NCI-H526 treated with DMSO at 0.1 percent for 48 hours (cell line): Measurements from ENCODE around the gene EMID1.

Experiments
- DNase-seq: peaks from one replicate; lab custom pipeline; 2025; lab: John Stamatoyannopoulos, UW

The EMID1 gene

DNA sequence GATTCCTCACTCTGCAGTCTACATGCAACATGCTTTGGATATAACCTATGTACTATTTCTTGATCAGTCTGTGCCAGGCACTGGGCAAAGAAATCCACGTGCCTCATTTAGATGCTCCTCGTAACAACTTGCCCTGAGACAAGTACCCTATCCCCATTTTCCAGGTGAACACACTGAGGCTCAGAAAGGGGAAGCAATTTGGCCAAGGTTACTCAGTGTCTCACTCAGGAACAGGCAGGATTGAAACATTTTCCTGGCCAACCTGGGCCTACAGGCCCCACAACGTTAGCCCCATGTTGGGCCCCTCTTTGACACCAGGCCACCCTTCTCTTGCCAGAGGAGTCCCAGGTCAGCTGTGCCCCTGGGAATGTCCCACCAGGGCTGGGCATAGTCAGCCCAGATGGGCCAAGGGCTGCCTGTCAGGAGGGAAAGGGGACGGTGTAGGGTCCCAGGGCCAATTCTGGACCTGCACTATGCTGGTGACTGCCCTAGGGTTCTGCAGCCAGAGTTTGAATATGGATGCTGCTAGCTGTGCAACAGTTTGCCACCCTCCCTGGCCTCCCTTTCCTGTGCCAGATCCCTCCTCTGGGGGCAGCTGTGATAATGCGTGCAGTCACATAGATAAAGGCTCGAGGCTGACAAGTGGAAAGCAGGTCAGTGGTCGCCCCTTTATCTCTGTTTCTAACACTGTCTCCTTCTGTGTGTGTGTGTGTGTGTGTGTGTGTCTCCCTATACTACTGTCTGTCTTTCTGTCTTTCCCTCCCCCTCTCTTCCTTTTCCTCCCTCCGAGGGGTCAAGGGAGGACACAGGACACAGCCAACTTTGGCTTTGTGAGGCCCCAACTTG, 10.4 kb upstream of the EMID1 start:
- no peak for DNase-seq

DNA sequence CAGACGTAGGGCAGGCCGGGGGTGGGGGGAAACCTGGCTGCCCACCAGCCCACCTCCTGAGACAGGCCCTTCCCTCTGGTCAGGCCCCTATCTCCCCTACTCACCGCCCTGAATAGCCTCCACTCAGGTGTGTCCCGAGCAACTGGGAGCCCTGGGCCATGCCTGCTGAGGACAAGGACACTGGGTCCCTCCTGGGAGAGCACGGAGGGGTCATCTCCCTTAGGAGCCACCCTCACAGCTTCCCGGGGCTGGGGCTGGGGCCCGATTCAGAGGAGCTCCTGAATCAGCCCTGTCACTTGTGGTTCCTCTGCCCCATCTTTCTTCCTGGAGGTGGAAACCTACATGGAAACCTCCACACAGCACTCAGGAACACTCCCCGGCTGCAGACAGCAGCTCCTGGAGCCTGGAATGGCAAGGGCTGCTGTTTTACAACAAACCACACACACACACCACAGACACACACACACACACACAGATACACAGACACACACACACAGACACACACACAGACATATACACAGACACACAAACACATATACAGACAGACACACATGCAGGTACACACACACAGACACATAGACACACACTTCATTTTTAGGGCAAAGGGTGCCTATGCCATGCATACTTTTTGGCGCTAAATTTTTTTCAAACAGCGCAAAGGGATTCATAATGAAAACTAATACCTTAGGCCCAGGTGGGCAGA, 9.6 kb upstream of the EMID1 start:
- DNase-seq: no peak

DNA sequence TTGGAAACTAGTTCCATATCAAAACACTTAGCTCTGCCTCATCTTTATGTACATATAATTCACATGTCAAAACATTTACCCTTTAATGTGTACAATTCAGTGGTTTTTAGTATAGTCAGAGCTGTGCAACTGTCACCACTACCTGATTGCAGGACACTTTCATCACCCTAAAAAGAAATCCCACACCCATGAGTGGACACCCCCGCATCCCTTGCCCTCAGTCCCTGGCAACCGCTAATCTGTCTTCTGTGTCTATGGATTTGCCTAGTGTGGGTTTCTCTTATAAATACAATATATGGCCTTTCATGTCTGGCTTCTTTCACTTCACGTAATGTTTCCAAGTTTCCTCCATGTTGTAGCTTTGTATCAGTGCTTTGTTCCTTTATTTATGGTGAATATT, 8.6 kb upstream of the EMID1 start:
- no peak for DNase-seq

DNA sequence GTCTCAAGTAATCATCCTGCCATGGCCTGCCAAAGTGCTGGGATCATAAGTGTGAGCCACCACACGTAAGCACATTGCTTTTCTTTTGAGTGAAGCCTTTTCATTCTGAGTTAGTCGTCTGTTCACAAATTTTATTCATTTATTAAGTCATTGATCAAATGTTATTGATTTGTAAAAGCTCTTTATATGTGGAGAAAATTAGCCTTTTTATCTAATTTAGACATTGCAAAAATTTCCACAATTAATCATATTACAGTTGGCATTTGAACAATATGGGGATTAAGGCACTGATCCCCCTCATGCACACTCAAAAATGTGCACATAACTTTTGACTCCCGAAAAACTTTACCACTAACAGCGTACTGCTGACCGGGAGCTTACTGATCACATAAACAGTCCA, 7.5 kb upstream of the EMID1 start:
- DNase-seq: no peak

DNA sequence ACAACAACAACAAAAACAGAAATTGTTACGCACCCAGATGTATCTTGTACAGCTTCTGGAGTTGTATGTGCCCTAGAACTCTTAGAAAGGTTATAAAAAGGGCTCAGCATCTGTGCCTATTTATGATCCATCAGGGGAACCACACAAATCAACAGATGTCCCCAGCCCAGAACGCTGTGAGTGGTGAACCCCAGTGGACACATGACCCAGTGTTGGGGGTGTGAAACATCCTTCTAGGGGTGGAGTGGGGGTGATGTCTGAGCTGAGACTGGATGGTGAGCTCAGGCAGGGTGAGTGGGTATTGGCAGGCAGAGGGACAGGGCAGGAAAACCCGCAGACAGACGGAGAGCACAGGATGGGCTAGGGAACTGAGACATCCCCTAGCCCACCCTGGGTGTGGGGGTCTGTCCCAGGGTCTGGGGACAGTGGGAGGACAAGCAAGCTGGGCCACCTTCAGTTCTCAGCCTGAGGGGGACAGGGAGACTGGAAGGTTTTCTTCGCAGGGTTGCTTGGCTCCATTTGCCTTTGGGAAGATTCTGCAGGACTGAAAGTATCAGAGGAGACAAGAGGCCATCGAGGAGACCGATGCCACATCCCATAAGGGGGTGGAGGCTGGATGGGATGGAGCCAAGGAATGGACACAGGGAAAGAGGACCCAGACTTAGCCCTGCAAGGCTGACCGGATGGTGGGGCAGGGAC, 5.8 kb upstream of the EMID1 start:
- DNase-seq: no peak

DNA sequence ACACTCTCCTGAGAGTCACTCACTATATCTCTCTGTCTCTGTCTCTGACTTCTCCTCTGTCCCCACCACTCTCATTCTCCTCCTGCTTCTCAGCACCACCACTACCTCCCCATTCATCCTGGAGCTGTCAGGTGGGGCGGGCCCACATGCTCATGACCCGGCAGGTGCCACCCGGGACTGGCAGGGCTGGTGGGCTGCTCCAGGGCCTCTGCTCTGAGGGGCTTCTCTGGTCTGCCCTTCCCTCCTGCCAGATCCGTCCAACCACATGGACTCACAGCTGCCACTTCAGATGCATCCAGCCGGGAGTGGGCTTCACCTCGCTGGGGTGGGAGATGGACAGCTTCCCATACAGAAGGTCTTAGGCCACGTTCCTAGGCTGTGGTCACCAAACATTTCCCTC, 4.8 kb upstream of the EMID1 start:
- DNase-seq: no peak

DNA sequence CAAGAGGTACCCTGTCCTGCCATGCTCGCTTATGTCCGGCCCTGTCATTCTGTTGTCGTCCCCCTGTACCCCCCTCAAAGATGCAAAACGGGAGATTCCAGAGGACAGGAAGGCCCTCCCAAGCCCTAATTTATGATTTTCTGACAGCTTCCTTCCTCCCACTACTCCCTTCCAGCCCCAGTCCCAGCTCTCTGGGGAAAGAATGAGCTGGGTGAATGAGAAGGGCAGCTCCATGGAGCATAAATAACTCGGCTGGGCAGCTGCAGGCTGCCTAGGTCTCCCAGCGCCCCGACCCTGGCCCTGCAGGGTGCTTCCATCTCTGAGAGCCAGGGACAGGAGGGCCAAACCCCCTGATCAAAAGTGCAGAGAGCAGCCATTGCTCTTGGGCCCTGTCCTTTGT, 3.9 kb upstream of the EMID1 start:
- DNase-seq: no peak

DNA sequence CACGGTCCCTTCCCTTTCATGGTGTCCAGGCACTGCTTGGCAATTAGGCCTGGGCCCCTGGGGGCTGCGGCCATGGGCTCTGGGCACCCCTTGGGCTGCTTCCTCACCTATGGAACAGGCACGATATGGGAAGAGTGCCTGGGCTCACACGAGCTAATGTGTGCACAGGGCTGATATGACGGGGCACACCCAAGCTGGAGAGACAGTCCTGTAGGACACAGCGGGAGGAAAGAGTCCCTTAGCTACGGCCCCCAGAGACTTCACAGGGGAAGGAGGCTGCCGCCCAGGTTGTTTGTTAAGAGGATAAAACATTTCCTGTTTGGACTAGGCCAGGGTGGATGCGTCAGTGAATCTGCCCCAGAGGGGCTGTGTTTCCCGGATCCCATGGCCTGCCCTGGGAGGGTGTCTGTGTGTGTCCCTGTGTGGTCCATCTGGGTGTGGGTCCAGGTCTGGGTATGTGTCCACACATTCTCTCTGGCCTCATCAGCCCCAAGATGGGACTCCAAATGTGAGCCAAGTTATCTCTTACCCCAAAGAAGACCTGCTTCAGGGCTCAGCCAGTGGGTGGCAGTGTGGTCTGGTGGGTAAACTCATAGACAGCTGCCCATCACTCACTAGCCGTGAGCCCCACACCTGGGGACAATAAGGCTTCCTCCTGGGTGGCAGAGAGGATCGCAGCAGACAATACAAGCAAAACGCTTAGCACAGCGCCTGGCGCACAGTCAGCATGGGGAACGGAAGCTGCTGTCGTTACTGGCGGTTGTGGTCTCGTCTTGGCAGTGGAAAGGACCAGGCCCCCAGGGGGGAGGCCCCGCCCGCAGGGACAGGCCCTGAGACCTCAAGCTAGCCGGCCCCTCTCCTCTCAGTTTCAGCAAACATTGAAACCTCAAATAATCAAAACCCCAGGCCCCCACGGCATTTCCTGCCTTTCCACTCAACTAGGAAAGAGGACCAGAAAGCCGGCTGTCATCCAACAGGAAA, 3.2 kb upstream of the EMID1 start:
- DNase-seq: no peak

DNA sequence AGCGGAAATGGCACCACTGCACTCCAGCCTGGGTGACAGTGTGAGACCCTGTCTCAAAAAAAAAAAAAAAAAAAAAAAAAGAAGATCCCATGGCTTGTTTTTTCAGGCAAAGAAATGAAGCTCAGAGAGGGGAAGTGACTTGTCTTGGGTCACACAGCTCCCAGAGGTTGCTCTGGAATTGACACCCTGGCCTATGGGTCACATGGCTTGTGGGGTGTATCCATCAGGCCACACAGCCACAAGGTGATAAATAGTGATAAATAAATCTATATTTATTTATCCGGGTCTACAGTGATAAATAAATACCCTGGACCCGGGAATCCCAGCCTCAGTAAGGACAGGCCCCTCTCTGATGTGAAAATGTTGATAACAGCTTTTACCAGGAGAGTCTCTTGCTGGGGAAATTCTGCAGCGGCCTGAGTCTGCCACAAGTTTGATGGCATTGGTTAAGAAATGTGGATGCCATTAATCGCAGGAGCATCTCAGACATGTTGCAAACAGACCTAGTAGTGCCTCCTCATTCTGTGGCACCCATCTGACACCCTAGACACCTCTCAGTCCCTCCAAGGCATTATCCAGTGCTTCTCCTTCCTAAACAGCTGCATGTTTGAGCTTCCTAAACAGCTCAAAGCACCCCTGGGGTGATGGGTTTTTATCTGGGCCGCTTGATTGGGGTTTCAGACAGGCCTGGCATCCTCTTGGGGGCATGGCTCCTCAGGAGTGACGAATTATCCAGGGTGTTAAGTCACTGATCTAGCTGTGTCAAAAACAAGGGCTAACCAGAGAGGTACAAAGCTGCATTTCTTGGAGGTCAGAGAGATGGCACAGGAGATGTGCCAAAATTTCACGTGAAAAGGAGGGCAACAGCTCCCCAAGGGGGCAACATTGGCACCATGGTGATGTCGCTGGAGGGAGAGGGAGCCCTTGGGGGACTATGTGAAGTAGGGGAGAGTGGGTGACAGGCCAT, 1.9 kb upstream of the EMID1 start:
- no peak for DNase-seq

DNA sequence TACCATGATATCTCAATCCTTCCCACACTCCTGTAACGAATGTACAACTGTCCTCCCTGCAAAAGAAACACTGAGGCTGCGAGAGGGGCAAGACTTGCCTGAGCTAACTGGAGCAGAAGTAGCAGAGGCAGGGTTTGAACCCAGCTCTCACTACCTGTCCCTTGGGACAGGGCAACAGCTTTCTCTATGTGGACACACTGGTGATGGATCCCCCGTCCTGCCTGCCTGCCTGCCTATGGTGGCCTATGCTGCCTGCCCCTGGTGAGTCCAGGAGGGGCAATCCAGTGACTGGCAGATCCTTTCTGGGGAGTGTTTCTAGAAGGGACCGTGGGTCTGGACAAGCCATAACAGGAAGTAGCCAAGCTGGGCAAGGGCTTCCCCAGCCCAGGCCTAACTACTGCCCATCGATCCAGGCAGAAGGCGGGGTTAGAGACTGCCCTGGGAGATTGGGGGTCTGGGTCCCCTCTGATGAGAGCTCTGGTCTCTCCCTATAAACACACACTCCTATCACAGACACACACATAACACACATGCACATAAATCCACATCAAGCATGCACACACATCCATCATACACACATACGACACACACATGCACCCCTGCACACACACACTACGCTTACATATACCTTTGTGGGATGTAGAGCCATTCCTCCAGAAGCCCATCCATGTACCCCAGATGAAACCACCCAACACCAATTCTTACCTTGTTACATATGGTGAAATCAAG, 1.1 kb upstream of the EMID1 start:
- DNase-seq: no peak

DNA sequence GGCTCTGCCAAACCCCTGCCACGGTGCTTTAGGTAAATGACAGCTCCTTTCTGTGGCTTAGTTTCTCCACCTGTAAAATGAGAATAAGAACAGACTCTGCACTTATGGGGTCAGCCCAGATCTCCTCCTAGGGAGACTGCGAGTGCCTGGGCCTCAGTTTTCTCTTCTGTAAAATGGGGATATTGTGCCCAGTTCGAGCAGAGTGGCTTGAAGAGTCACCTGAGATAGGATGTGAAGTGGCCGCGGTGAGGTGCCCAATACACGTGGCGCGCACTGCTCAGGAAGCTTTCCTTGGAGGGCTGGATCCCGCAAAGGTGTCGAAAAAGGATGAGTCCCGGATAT, 473 bp upstream of the EMID1 start:
- no peak for DNase-seq

DNA sequence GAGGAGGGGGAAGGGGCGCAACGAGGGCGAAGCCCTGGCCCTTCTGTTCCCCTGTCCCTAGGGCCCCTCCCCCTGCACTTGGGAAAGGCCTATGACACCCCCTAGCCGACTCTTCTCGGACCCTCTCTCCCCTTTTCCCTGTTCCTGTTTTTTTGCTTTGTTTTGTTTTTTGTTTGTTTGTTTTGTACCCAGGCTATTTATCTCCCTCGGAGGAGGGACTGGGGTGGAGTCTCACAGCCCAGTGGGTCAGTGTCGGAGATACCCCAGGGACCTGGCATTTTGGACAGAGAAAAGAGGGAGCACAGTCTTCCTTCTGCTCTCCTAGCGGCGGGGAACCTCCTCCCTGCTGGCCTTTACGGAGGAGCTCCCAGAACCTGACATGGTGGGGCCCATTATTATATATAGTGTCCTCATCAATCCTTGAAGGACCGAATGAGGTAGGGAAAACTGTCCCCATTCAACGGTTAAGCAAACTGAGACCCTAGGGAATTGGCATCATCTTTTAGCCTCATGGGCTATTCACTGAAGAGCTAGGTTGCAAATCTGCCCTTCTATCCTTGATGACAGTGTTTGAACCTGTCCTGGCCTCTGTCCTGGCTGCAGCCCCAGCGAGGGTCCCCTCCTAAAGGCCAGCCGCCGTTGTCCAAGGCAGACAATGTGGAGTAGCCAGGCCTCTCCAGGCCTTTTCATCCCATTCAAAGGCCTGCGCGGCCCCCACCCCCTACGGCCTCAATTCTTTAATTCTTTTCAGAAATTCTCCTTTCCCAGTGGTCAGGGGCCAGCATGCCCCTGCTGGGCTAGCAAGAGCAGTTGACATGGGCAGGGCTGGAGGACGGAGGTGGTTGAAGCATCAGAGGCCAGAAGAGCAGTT, 911 bp downstream of the EMID1 start:
- no peak for DNase-seq

DNA sequence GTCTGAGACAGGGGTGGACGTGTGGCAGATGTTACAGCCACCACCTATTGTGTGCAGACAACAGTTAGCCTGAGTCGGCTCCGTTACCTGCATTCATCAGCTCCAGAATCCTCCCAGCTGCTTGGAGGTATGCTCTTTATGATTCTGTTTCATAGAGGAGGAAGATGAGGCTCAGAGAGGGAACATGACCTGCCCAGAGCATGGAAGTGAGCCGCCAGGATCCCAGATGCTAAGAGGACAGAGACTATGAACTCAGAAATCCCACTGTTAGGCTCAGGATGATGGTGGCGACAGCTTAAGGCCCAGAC, 1.5 kb downstream of the EMID1 start:
- no peak for DNase-seq

DNA sequence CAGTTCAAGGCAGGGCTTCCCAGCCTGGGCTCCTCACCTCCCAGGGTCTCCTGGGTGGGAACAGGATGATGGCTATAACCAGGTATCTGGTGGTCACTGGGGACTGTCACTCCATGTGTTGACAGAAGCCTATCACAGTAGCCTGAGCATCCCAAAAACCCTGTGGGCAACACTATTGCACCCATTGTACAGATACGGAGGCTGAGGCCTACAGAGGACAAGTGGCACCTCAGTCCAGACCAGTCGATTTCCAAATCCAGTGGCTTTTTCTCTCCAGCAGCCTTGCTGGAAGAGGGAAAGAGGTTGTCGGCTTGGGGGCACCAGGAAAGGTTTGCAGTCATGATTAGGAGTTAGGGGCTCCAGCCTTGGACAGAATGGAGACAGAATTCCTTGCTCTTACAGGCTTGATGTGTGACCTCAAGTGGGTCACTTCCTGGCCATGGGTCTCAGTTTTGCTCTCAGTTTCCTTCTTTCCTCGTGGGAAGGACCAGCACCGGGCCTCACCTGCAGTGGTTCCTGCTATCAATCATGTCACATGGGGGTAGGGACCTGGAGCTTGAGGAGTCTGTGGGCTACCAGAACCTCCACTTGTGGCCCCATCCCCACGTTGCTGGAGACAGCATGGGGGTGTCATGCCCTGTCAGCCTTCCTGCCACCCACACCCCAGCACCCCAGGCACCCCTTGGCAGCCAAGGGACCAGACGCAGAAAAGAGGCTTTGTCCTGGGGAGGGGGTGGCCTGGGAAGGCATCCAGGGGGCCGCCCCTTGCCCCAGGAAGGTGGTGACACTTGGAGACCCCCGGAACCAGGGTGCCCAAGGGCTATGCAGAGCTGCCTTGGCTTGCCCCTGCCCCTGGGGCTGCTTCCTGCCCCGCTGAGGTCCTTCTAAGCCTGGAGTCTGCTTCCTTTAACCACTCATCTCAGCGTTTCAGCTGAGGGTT, 2.1 kb downstream of the EMID1 start:
- DNase-seq: no peak

DNA sequence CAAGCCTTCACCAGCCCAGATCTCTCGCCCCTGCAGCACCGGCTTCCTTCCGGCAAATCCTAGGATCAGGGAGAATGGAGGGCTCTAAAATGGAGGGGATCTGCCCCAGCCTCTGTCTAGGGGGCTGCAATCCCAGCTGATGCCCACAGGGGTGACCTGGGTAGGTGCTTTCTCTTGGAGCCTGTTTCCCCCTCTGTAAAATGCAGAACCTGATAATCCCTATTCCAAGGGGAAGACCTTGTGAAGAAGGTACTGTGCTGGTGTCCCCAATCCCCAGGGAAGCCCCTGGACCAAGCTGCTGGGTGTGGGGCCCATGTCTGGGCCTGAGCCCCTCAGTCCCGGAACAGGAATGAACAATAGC, 2.8 kb downstream of the EMID1 start:
- no peak for DNase-seq

DNA sequence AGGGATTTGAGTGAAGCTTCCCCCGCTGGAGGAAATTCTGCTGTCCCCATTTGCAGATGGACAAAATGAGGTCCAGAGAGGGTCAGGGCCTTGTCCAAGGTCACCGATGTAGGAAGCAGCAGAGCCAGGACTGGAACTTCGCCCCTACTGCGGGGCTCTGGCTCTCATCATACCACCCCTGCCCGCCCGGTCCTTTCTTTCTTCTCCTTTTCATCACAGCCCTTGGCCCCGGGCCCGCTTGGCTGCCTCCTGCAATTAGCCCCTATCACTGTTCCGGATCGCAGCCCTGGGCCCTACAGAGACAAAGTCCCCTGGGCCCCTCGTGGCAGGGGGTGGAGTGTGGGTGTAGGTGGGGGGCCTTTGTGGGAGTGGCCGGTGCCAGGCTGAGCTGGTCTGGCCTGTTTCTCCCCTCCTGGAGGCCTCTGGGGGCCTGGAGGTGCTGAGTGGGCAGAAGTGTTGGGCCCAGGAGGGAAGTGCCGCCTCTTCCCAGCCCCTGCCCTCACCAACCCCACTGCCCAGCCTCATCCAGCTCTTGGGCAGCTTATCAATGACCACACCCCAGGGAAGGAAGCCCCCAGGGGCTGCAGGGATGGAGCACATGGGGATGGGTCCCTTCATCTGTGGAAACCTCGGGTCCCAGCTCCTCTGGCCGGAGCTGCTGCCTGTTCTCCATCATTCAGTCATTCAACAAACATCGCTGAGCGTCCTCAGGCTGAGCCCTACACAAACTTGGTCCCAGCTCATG, 3.4 kb downstream of the EMID1 start:
- DNase-seq: no peak

DNA sequence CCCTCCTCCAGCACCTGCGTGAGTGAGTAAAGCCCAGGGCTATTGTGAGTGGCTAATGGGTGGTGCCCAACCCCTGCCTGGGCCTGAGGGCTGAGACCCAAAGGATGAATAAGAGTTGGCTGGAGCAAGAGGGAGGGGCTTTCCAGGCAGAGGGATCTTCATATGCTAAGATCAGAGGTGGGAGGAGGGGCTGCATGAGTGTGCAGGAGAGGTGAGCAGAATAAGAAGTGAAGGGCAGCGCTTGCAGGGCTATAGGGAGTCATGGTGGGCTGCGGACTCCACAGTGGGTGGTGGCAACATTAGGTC, 3.9 kb downstream of the EMID1 start:
- DNase-seq: no peak

DNA sequence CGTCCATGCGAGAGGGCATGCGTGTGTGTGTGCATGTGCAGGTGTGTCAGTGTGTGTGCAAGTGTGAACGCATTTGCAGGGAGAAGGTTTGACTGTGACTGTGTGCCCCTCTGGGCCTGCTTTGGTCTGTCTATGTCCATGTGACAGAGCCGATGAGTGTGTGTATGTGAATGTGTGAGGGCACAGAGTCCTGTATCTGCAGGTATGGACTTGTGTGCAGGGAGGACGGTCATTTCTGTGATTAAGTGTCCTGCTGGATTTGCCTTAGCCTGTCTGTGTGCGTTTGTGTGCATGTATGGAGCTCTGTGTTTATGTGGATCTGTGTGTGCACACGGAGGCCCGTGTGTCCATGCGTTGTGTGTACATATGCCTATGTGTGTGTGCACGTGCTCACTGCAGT, 5.4 kb downstream of the EMID1 start:
- DNase-seq: no peak
